ENCODE data around the gene PDE7B. TPM values are rescaled to one million over a fixed set of nuclear protein-coding genes. Genes with fewer than 3 reads are reported as not detected.

PDE7B gene
- total RNA-seq, 2 experiments from 2014 or later: 0.58 to 0.68 TPM

DNA sequence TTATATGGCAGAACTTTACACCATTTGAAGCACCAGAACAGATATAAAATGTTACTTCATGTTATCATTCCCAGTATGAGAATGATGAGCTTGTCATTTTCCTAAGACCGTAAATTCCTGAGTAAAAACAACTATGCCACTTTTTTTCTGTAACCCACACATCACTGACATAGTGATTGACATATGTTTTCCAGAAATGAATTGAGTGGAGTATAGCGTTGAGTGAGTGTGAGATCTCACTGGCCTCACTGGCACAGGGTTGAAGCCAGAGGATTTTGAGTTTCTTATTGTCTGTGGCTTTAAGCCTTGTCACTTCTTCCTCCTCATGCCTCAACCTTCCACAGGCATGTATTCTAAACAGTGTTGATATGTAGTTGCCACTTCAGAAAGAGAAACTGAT is 62.3 kb downstream of the PDE7B start:
- intact Hi-C loops (cut with micrococcal nuclease): loop anchor here (10.0 kb wide), 1 partner anchor 311 kb away; no protein-coding TSS in a partner anchor
- CTCF ChIA-PET: interaction anchor here (1.2 kb wide), 1 partner anchor 378 kb away, joined by 5 read pairs; no protein-coding TSS in a partner anchor
- H3K27me3 Mint-ChIP-seq: no peaks in the 10 kb centered on the region
- DNase-seq (no peak), ATAC-seq (no peak)
- no peaks in the 10 kb centered on the region for H3K36me3 Mint-ChIP-seq (ENCODE audit: low read depth)
- H3K9me3 Mint-ChIP-seq: no peaks in the 10 kb centered on the region
- peaks cover 12% of the 10 kb centered on the region for H3K4me1 Mint-ChIP-seq (ENCODE audit: low read depth)
- no peak overlapping the region for H3K4me3 Mint-ChIP-seq
- no peak for TF ChIP-seq CTCF (IDR thresholded peaks at IDR 0.05)
- H3K27ac Mint-ChIP-seq: no peak overlapping the region
- POLR2A ChIA-PET: no interaction called here

DNA sequence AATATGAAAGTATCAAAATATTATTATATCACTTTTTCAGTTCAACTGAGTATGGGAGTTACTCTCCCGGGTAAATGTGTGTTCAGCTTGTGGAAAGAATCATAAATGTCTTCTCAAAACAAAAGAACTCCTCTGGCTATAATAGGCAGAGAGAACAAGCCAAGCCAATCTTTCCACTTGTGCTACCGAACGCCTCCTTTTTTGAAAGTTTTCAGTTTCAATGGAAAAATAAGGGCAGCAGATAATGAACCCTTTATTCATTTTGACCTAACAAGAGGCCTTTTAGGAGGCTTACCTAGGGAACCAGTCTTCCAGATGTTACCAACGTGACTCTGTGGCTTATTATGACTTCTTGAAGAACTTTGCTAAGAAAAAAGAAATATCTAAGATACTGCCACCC is 67.5 kb downstream of the PDE7B start:
- Mint-ChIP-seq H3K4me1 (ENCODE audit: low read depth) (peaks cover 8% of the 10 kb centered on the region), H3K36me3 (ENCODE audit: low read depth) (no peaks in the 10 kb centered on the region), H3K27ac (no peak overlapping the region), H3K9me3 (no peaks in the 10 kb centered on the region), H3K27me3 (no peaks in the 10 kb centered on the region), H3K4me3 (no peak overlapping the region)
- no peak for TF ChIP-seq CTCF (IDR thresholded peaks at IDR 0.05)
- DNase-seq (no peak), ATAC-seq (no peak)
- intact Hi-C loops (cut with micrococcal nuclease): loop anchor here (10.0 kb wide), 1 partner anchor 306 kb away; no protein-coding TSS in a partner anchor
- POLR2A ChIA-PET: no interaction called here
- CTCF ChIA-PET: interaction anchor here (6.1 kb wide), 1 partner anchor 9 kb away, joined by 30 read pairs; no protein-coding TSS in a partner anchor

DNA sequence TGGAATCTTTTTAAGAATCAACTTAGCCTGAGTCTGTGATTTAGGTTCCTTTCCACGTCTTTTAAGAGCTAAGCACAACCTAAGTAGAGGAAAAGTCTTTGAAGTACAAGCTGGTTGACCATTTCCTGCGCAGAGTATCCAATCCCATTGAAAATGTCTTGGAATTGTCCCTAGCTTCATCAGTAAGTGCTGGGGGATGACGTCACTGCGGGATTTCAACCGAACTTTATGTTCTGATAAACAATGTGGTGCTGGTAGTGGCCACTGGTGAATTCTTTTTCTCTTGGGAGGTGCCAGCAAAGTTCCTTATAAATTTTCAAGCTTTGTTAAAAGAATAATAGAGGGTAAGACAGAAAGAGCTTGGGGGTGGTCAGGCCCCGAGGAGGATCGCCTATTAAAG is 69.2 kb downstream of the PDE7B start:
- H3K27me3 Mint-ChIP-seq: no peaks in the 10 kb centered on the region
- ChIA-PET CTCF (interaction anchor here (0.6 to 6.1 kb wide), 4 partner anchors 9 to 397 kb away, joined by 3 to 30 read pairs (median 4); no protein-coding TSS in a partner anchor), POLR2A (no interaction called here)
- no peaks in the 10 kb centered on the region for H3K9me3 Mint-ChIP-seq
- no peak for TF ChIP-seq CTCF (IDR thresholded peaks at IDR 0.05)
- ATAC-seq: no peak
- H3K4me1 Mint-ChIP-seq (ENCODE audit: low read depth): peaks cover 8% of the 10 kb centered on the region
- H3K27ac Mint-ChIP-seq: no peak overlapping the region
- DNase-seq: no peak
- no peak overlapping the region for H3K4me3 Mint-ChIP-seq
- H3K36me3 Mint-ChIP-seq (ENCODE audit: low read depth): no peaks in the 10 kb centered on the region
- intact Hi-C loops (cut with micrococcal nuclease): no loop called here

DNA sequence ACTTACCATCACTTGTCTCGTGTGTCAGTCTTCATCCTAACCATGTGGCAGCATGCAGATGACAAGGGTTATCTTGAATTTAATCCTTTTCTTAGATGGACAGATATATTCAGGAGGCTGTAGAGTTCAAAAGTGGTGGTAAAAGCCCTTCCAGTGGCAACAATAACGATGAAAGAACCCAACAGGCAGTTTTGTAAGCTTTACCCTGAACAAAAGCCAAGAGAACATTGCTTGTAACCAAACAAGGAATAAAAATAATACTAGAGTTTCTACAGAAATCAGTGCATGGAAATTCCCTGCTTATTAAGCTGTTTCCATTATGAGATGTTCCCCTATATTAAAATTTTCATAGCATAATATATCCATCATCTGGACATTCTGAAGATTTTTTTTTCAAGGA is 69.7 kb downstream of the PDE7B start:
- H3K4me1 Mint-ChIP-seq (ENCODE audit: low read depth): peaks cover 8% of the 10 kb centered on the region
- DNase-seq (no peak), ATAC-seq (no peak)
- ChIA-PET CTCF (interaction anchor here (0.6 to 6.1 kb wide), 3 partner anchors 11 to 396 kb away, joined by 3 to 30 read pairs (median 5); no protein-coding TSS in a partner anchor), POLR2A (no interaction called here)
- no peak overlapping the region for H3K27ac Mint-ChIP-seq
- no peaks in the 10 kb centered on the region for H3K9me3 Mint-ChIP-seq
- no peaks in the 10 kb centered on the region for H3K27me3 Mint-ChIP-seq
- intact Hi-C loops (cut with micrococcal nuclease): no loop called here
- H3K4me3 Mint-ChIP-seq: no peak overlapping the region
- no peak for TF ChIP-seq CTCF (IDR thresholded peaks at IDR 0.05)
- no peaks in the 10 kb centered on the region for H3K36me3 Mint-ChIP-seq (ENCODE audit: low read depth)

DNA sequence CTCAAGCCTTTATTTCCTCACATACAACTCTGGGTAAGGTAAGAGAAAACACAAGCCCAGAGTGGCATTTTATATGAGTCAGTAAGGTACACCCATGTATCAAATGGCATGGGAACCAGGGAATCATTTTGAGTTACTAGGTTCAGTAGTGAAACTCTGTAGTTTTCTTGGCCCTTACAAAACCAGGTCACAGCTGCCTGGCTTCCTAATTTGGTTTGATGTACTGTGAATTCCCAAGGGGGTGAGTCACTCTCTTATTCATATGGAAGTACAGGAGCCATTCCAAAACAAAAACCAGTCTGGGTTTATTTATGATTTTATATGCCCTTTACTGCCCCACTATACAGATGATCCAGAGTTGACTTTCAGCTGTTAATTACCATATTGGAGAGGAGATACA is 70.7 kb downstream of the PDE7B start:
- CTCF ChIA-PET: interaction anchor here (6.1 kb wide), 1 partner anchor 12 kb away, joined by 30 read pairs; no protein-coding TSS in a partner anchor

More for the DNA sequence above, 70.7 kb downstream of the PDE7B start:
- no peaks in the 10 kb centered on the region for H3K27me3 Mint-ChIP-seq
- H3K4me3 Mint-ChIP-seq: no peak overlapping the region
- POLR2A ChIA-PET: no interaction called here
- H3K27ac Mint-ChIP-seq: no peak overlapping the region
- intact Hi-C loops (cut with micrococcal nuclease): no loop called here
- ATAC-seq (peak; percentile 24), DNase-seq (no peak)
- H3K9me3 Mint-ChIP-seq: no peaks in the 10 kb centered on the region
- H3K4me1 Mint-ChIP-seq (ENCODE audit: low read depth): peaks cover 8% of the 10 kb centered on the region
- no peaks in the 10 kb centered on the region for H3K36me3 Mint-ChIP-seq (ENCODE audit: low read depth)
- TF ChIP-seq CTCF (IDR thresholded peaks at IDR 0.05): no peak
